ENCODE data around the gene MAML3.

MAML3 gene

GRCh38 chr4:139746431-139747171 lies 407.4 kb downstream of the MAML3 start:
- in situ Hi-C loops (cut with MboI; ENCODE audit: low sequenced_read_pairs) = loop anchor here (25.0 kb wide), 1 partner anchor 516 kb away; no protein-coding TSS in a partner anchor

- in situ Hi-C loops (cut with MboI; ENCODE audit: low sequenced_read_pairs) = loop anchor here (25.0 kb wide), 1 partner anchor 517 kb away; no protein-coding TSS in a partner anchor
These were observed 408.8 kb downstream of the MAML3 start for GRCh38 chr4:139745111-139745639.

GRCh38 chr4:139744232-139744631 lies 409.8 kb downstream of the MAML3 start:
- in situ Hi-C loops (cut with MboI; ENCODE audit: low sequenced_read_pairs) = loop anchor here (25.0 kb wide), 1 partner anchor 518 kb away; no protein-coding TSS in a partner anchor

GRCh38 chr4:139743027-139743426 lies 411.0 kb downstream of the MAML3 start:
- in situ Hi-C loops (cut with MboI; ENCODE audit: low sequenced_read_pairs) = loop anchor here (25.0 kb wide), 1 partner anchor 519 kb away; no protein-coding TSS in a partner anchor

GRCh38 chr4:139740531-139741041 lies 413.4 kb downstream of the MAML3 start:
- in situ Hi-C loops (cut with MboI; ENCODE audit: low sequenced_read_pairs) = loop anchor here (25.0 kb wide), 1 partner anchor 522 kb away; no protein-coding TSS in a partner anchor

- in situ Hi-C loops (cut with MboI; ENCODE audit: low sequenced_read_pairs) = loop anchor here (25.0 kb wide), 1 partner anchor 522 kb away; no protein-coding TSS in a partner anchor
These were observed 413.9 kb downstream of the MAML3 start for GRCh38 chr4:139740121-139740520.

GRCh38 chr4:139738846-139739613 lies 415.0 kb downstream of the MAML3 start:
- in situ Hi-C loops (cut with MboI; ENCODE audit: low sequenced_read_pairs) = loop anchor here (25.0 kb wide), 1 partner anchor 523 kb away; no protein-coding TSS in a partner anchor

GRCh38 chr4:139736661-139737060 lies 417.3 kb downstream of the MAML3 start:
- in situ Hi-C loops (cut with MboI; ENCODE audit: low sequenced_read_pairs) = loop anchor here (25.0 kb wide), 1 partner anchor 526 kb away; no protein-coding TSS in a partner anchor

- in situ Hi-C loops (cut with MboI; ENCODE audit: low sequenced_read_pairs) = loop anchor here (25.0 kb wide), 1 partner anchor 526 kb away; no protein-coding TSS in a partner anchor
These were observed 417.7 kb downstream of the MAML3 start for GRCh38 chr4:139736274-139736660.

- in situ Hi-C loops (cut with MboI; ENCODE audit: low sequenced_read_pairs) = loop anchor here (25.0 kb wide), 1 partner anchor 527 kb away; no protein-coding TSS in a partner anchor
These were observed 418.4 kb downstream of the MAML3 start for GRCh38 chr4:139735381-139736273.

GRCh38 chr4:139734875-139735380 lies 419.1 kb downstream of the MAML3 start:
- in situ Hi-C loops (cut with MboI; ENCODE audit: low sequenced_read_pairs) = loop anchor here (25.0 kb wide), 1 partner anchor 527 kb away; no protein-coding TSS in a partner anchor

- in situ Hi-C loops (cut with MboI; ENCODE audit: low sequenced_read_pairs) = loop anchor here (25.0 kb wide), 1 partner anchor 528 kb away; no protein-coding TSS in a partner anchor
These were observed 419.6 kb downstream of the MAML3 start for GRCh38 chr4:139734201-139734874.

- in situ Hi-C loops (cut with MboI; ENCODE audit: low sequenced_read_pairs) = loop anchor here (25.0 kb wide), 1 partner anchor 529 kb away; no protein-coding TSS in a partner anchor
These were observed 420.9 kb downstream of the MAML3 start for GRCh38 chr4:139732991-139733570.

GRCh38 chr4:139728840-139729239 lies 425.1 kb downstream of the MAML3 start:
- in situ Hi-C loops (cut with MboI; ENCODE audit: low sequenced_read_pairs) = loop anchor here (25.0 kb wide), 1 partner anchor 533 kb away; no protein-coding TSS in a partner anchor

- in situ Hi-C loops (cut with MboI; ENCODE audit: low sequenced_read_pairs) = loop anchor here (25.0 kb wide), 1 partner anchor 534 kb away; no protein-coding TSS in a partner anchor
These were observed 425.8 kb downstream of the MAML3 start for GRCh38 chr4:139728146-139728545.

GRCh38 chr4:139726615-139727014 lies 427.4 kb downstream of the MAML3 start:
- in situ Hi-C loops (cut with MboI; ENCODE audit: low sequenced_read_pairs) = loop anchor here (25.0 kb wide), 1 partner anchor 536 kb away; no protein-coding TSS in a partner anchor

- in situ Hi-C loops (cut with MboI; ENCODE audit: low sequenced_read_pairs) = loop anchor here (25.0 kb wide), 1 partner anchor 537 kb away; no protein-coding TSS in a partner anchor
These were observed 428.7 kb downstream of the MAML3 start for GRCh38 chr4:139725236-139725635.

GRCh38 chr4:139721789-139722188 lies 432.2 kb downstream of the MAML3 start:
- in situ Hi-C loops (cut with MboI; ENCODE audit: low sequenced_read_pairs) = no loop called here

Data from HL-60/S4 (cell line).